GM12878 (cell line): Measurements from ENCODE around the gene ZNF22. TPM values are rescaled to one million over a fixed set of nuclear protein-coding genes. Genes with fewer than 3 reads are reported as not detected.

Experiments
- IRF5 ChIP-seq: fragments of 450-650 bp; IDR thresholded peaks from 2 replicates; pipeline ENCODE4 v1.6.1; 2017; ENCODE audit warnings: borderline replicate concordance
- polyA plus RNA-seq, 11 experiments: library from polyadenylated mRNA; depleted of rRNA in 4 of 11; unstranded in 6 of 11; stranded (reverse) in 5 of 11; fragments of >200 nt; fragmentation: Nextera tagmentation in 4 of 11; fragmentation: Illumina TruSeq in 1 of 11; extraction: Ambion mirVana in 4 of 11; extraction: Trizol in 1 of 11; gene quantifications; 1 replicate in 1 of 11; 2 replicates in 10 of 11; pipeline versions ENCODE4 v1.2.1 to v1.2.3, GENCODE V29; 2011 to 2016; ENCODE audit warnings: inconsistent platforms in 2 of 11, missing spikeins in 2 of 11, low read depth in 1 of 11
- total RNA-seq, 4 experiments: library from RNA; depleted of rRNA in 3 of 4; stranded (reverse); fragments of >200 nt in 3 of 4; fragmentation: Illumina TruSeq in 1 of 4; extraction: Trizol in 1 of 4; gene quantifications; 2 replicates each; pipeline versions ENCODE4 v1.2.1 to v1.2.3, GENCODE V29; 2013 to 2021
- TF ChIP-seq, protein P1 (sequence below): fragments of 150-350 bp; IDR thresholded peaks from 2 replicates; pipeline ENCODE4 v1.6.1; 2016; ENCODE audit warnings: low read depth, low read length
- TF ChIP-seq, protein P2 (sequence below): fragments of 450-650 bp; IDR thresholded peaks from 2 replicates; pipeline ENCODE4 v1.6.1; 2016; ENCODE audit warnings: mild to moderate bottlenecking

ZNF22 gene
- total and polyA plus RNA-seq, 10 of the 15 experiments (the other 5 are each of a cell fraction or from before 2014, with no cell fraction given) = 31.1 to 74.4 (median 43.8) TPM

- TF ChIP-seq, protein P1, sequence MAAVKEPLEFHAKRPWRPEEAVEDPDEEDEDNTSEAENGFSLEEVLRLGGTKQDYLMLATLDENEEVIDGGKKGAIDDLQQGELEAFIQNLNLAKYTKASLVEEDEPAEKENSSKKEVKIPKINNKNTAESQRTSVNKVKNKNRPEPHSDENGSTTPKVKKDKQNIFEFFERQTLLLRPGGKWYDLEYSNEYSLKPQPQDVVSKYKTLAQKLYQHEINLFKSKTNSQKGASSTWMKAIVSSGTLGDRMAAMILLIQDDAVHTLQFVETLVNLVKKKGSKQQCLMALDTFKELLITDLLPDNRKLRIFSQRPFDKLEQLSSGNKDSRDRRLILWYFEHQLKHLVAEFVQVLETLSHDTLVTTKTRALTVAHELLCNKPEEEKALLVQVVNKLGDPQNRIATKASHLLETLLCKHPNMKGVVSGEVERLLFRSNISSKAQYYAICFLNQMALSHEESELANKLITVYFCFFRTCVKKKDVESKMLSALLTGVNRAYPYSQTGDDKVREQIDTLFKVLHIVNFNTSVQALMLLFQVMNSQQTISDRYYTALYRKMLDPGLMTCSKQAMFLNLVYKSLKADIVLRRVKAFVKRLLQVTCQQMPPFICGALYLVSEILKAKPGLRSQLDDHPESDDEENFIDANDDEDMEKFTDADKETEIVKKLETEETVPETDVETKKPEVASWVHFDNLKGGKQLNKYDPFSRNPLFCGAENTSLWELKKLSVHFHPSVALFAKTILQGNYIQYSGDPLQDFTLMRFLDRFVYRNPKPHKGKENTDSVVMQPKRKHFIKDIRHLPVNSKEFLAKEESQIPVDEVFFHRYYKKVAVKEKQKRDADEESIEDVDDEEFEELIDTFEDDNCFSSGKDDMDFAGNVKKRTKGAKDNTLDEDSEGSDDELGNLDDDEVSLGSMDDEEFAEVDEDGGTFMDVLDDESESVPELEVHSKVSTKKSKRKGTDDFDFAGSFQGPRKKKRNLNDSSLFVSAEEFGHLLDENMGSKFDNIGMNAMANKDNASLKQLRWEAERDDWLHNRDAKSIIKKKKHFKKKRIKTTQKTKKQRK = no peak
- TF ChIP-seq, protein P2, sequence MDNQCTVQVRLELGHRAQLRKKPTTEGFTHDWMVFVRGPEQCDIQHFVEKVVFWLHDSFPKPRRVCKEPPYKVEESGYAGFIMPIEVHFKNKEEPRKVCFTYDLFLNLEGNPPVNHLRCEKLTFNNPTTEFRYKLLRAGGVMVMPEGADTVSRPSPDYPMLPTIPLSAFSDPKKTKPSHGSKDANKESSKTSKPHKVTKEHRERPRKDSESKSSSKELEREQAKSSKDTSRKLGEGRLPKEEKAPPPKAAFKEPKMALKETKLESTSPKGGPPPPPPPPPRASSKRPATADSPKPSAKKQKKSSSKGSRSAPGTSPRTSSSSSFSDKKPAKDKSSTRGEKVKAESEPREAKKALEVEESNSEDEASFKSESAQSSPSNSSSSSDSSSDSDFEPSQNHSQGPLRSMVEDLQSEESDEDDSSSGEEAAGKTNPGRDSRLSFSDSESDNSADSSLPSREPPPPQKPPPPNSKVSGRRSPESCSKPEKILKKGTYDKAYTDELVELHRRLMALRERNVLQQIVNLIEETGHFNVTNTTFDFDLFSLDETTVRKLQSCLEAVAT = peak; percentile 97
- no peak for TF ChIP-seq IRF5
Observed at GRCh38 chr10:45000138-45000751, 478 bp upstream of the ZNF22 start (continued).
